Ovary (tissue), 3 donors: ENCODE data around the gene SRSF10.

Source experiments
- CTCF ChIP-seq, 3 donors: fragments of 450-650 bp in 2 of 3; fragments of 200-600 bp in 1 of 3; IDR thresholded peaks; one replicate each; pipeline versions ENCODE4 v1.5.1 to v1.8.0; 2016 to 2022; ENCODE audit warnings: antibody characterized with exemption in 3 of 3, mild to moderate bottlenecking in 1 of 3
- POLR2A ChIP-seq: fragments of 450-650 bp; IDR thresholded peaks from one replicate; pipeline ENCODE4 v1.6.1; 2017; ENCODE audit warnings: antibody characterized with exemption, mild to moderate bottlenecking, moderate library complexity
- donor health status: DM: no; HTN: no; CAD: no.

GRCh38 chr1:23963617-23964234 is 16.4 kb downstream of the SRSF10 start:
- TF ChIP-seq CTCF (IDR thresholded peaks at IDR 0.05), result no peak
- TF ChIP-seq POLR2A, result no peak
